Measurements from ENCODE around the gene IGFL4.

The IGFL4 gene

GRCh38 chr19:46017874-46018675, 22.7 kb downstream of the IGFL4 start:
- H3K27me3 Mint-ChIP-seq = peaks cover 42% of the 10 kb centered on the region
- no peak overlapping the region for H3K27ac Mint-ChIP-seq
- no peak for DNase-seq
- H3K4me1 Mint-ChIP-seq = peaks cover 28% of the 10 kb centered on the region
- H3K4me3 Mint-ChIP-seq = no peak overlapping the region
- ATAC-seq = no peak
- no peaks in the 10 kb centered on the region for H3K9me3 Mint-ChIP-seq

DNA sequence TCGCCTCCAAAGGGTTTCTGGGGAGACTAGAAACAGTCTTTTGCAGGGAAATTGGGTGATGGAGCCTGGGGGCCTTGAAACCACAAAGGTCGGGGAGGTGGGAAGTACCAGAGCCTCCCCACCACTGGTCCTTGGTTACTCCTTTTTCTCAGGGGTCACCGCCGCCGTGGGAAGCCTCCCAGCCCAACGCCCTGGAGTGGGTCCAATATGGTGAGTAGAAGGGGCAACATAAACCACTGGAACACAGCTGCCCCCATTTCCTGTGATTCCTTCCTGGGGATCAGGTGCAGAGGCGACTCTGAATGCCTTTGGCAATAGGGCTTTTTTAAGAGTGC, 23.7 kb downstream of the IGFL4 start:
- Mint-ChIP-seq H3K9me3 (no peaks in the 10 kb centered on the region), H3K4me1 (peaks cover 25% of the 10 kb centered on the region), H3K27me3 (peaks cover 32% of the 10 kb centered on the region), H3K27ac (no peak overlapping the region), H3K4me3 (peak overlapping the region; percentile 85 to 87)
- no peak for ATAC-seq
- DNase-seq = no peak

DNA sequence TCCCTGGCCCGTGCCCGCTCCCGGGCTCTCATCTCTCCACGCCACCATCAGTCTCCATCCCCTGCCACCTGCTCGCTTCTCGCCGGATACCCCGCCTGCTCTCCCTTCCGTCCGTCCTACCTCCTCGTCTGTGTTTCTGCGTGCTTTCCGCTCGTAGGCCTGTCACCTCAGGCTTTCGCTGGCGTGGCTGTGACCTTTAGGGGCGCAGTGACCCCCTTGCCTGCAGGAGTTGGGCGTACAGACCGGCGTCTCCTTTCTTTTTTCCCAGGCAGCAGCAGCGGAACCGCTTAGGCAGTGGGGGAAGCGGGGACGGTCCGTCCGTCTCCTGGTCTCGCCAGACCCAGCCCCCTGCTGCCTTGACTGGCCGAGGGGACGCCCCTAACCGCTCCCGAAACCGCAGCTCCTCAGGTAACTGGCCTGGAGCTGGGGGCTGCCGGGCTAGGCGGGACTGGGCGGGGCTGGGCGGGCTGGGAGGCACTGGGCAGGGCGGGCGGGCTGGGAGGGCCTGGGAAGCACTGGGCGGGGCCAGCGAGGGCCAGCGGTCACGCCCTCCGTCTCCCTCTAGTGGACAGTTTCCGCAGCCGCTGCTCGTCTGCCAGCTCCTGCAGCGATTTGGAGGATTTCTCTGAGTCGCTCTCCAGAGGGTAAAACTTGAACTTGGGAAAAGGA, 24.2 kb downstream of the IGFL4 start:
- no peaks in the 10 kb centered on the region for H3K9me3 Mint-ChIP-seq
- peak; percentile 77 to 78 for DNase-seq
- ATAC-seq = peak; percentile 77
- H3K27ac Mint-ChIP-seq = no peak overlapping the region
- H3K4me1 Mint-ChIP-seq = peaks cover 25% of the 10 kb centered on the region
- H3K4me3 Mint-ChIP-seq = peak overlapping the region; percentile 85 to 87
- H3K27me3 Mint-ChIP-seq = peaks cover 27% of the 10 kb centered on the region

GRCh38 chr19:46015687-46016425, 24.9 kb downstream of the IGFL4 start:
- ATAC-seq (peak; percentile 51), DNase-seq (peak; percentile 43 to 50)
- Mint-ChIP-seq H3K27me3 (peaks cover 27% of the 10 kb centered on the region), H3K4me3 (peak overlapping the region; percentile 85 to 87), H3K9me3 (no peaks in the 10 kb centered on the region), H3K27ac (no peak overlapping the region), H3K4me1 (peaks cover 25% of the 10 kb centered on the region)

DNA sequence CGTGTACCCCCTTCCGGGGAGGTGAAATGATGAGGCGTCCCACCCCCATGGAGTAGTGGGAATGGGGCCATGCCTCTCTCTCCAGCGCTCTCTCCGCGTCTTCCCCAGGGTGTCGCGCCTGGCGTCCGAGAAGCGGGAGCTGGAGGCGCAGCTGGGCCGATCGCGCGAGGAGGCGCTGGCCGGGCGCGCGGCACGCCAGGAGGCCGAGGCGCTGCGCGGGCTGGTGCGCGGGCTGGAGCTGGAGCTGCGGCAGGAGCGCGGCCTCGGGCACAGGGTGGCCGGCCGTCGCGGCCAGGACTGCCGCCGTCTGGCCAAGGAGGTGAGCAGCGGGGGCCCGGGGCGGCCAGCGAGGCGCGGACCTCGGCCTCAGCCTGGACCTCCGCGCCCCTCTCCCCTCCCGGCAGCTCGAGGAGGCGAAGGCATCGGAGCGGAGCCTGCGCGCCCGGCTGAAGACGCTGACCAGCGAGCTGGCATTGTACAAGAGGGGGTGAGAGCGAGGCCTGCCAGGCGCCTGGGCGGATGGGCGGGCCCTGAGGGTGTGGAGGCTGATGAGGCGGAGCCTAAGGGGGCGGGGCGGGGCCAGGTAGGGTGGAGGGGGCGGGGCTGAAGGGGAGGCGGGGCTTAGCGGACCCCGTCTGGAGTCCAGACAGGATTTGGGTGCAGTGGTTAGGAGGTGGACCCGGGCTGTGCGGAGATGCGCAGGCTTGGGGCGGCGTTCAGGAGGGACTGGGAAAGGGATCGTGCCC, 25.7 kb downstream of the IGFL4 start:
- Mint-ChIP-seq H3K27ac (peak overlapping the region in 1 of 2 donors; percentile 79), H3K4me1 (peaks cover 25% of the 10 kb centered on the region), H3K27me3 (peaks cover 27% of the 10 kb centered on the region), H3K9me3 (no peaks in the 10 kb centered on the region), H3K4me3 (peak overlapping the region; percentile 79 to 86)
- peak; percentile 67 for ATAC-seq
- peak; percentile 57 to 59 for DNase-seq

DNA sequence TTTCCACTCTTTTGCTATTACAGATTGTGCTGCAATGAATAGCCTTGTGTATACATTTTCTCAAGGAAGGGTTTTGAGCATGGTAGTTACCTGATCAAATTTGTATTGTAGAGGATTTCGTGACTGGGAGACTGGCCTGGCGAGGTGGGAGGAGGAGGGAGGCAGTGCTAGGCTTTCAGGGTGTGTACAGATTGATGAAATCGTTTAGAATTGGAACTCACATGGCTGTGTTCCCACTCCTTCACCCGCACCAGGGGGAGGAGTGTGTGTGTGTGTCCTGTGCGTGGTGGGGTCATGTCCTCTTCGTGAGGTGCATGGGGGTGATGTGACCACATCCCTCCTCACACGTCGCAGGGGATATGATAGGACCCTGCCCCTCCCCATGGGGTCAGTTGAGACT, 26.3 kb downstream of the IGFL4 start:
- peaks cover 27% of the 10 kb centered on the region for H3K27me3 Mint-ChIP-seq
- H3K27ac Mint-ChIP-seq = peak overlapping the region in 1 of 2 donors; percentile 79
- peaks cover 25% of the 10 kb centered on the region for H3K4me1 Mint-ChIP-seq
- DNase-seq (no peak), ATAC-seq (no peak)
- H3K9me3 Mint-ChIP-seq = no peaks in the 10 kb centered on the region
- H3K4me3 Mint-ChIP-seq = peak overlapping the region; percentile 66 to 86

DNA sequence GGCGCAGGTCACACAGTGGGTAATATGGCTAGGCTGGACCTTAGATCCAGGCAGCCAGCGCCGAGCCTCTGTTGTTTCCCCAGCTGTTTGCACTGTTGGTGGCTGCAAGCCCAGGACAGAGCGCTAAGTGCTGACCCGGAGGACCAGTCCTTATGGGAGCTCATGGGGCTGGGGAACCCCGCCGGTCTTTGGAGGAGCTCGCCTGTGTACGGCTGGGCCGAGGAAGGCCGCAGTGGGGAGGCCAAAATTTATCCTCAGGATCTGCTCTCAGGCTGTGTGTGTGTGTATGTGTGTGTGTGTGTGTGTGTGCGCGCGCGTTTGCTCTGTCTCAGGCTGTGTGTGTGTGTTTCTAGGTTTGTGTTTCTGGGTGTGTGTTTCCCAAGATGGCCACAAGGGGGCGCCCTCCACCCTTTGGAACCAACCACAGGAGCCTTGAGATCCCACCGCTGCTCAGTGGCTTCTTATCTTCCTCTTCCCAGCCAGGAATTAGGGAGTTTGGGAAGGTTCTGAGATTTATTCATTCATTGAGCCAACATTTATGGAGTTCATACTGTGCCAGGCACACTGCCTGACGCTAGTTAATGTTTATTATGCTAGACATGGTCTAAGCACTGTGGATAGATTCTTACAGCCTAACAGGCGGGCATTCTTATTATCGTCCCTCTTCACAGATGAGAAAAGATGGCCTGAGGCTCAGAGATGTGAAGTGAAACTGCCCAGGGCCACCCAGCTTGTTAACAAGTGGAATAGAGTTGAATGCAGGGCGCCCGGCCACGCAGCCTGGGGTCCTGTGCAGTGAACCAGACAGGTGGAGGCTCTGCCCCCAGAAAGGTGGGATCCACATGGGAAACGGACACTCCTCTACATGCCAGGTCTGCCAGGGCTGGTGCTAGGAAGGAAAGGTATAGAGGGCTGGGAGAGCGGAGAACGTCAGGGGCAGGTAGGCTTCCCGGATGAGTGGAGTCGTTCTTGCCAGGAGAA, 31.0 kb downstream of the IGFL4 start:
- no peaks in the 10 kb centered on the region for H3K9me3 Mint-ChIP-seq
- peaks cover 5% of the 10 kb centered on the region for H3K4me1 Mint-ChIP-seq
- DNase-seq (peak; percentile 58 to 60), ATAC-seq (peak; percentile 80)
- H3K4me3 Mint-ChIP-seq = no peak overlapping the region
- H3K27me3 Mint-ChIP-seq = peaks cover 8% of the 10 kb centered on the region
- peak overlapping the region in 1 of 2 donors; percentile 68 for H3K27ac Mint-ChIP-seq

- ATAC-seq (no peak), DNase-seq (no peak)
- H3K9me3 Mint-ChIP-seq = no peaks in the 10 kb centered on the region
- no peaks in the 10 kb centered on the region for H3K4me1 Mint-ChIP-seq
- H3K27me3 Mint-ChIP-seq = no peaks in the 10 kb centered on the region
- no peak overlapping the region for H3K27ac Mint-ChIP-seq
- H3K4me3 Mint-ChIP-seq = no peak overlapping the region
Measured at GRCh38 chr19:46006411-46006810, 34.4 kb downstream of the IGFL4 start.

- Mint-ChIP-seq H3K9me3 (no peaks in the 10 kb centered on the region), H3K4me1 (peaks cover 32% of the 10 kb centered on the region), H3K27me3 (no peaks in the 10 kb centered on the region), H3K4me3 (no peak overlapping the region), H3K27ac (no peak overlapping the region)
- ATAC-seq = no peak
- no peak for DNase-seq
Measured at GRCh38 chr19:46002678-46003275, 38.0 kb downstream of the IGFL4 start.

- peak; percentile 41 to 54 for DNase-seq
- ATAC-seq = peak; percentile 93
- Mint-ChIP-seq H3K9me3 (no peaks in the 10 kb centered on the region), H3K4me3 (peak overlapping the region; percentile 64 to 85), H3K4me1 (peaks cover 48% of the 10 kb centered on the region), H3K27ac (peak overlapping the region in 1 of 2 donors; percentile 73), H3K27me3 (no peaks in the 10 kb centered on the region)
Measured at GRCh38 chr19:46000491-46001246, 40.1 kb downstream of the IGFL4 start.

- peak overlapping the region in 1 of 2 donors; percentile 42 for H3K27ac Mint-ChIP-seq
- DNase-seq = no peak
Measured at GRCh38 chr19:45999653-46000121, 41.1 kb downstream of the IGFL4 start.

GRCh38 chr19:45998834-45999233, 42.0 kb downstream of the IGFL4 start:
- H3K9me3 Mint-ChIP-seq = no peaks in the 10 kb centered on the region
- H3K4me3 Mint-ChIP-seq = no peak overlapping the region

More at GRCh38 chr19:45999653-46000121, 41.1 kb downstream of the IGFL4 start:
- Mint-ChIP-seq H3K4me1 (peaks cover 48% of the 10 kb centered on the region), H3K27me3 (no peaks in the 10 kb centered on the region), H3K4me3 (peak overlapping the region; percentile 64 to 65), H3K9me3 (no peaks in the 10 kb centered on the region)
- no peak for ATAC-seq

GRCh38 chr19:45996933-45997332, 43.9 kb downstream of the IGFL4 start:
- H3K27me3 Mint-ChIP-seq = no peaks in the 10 kb centered on the region
- ATAC-seq (no peak), DNase-seq (no peak)
- H3K9me3 Mint-ChIP-seq = no peaks in the 10 kb centered on the region
- no peak overlapping the region for H3K4me3 Mint-ChIP-seq
- H3K27ac Mint-ChIP-seq = no peak overlapping the region
- peaks cover 48% of the 10 kb centered on the region for H3K4me1 Mint-ChIP-seq

More at GRCh38 chr19:45998834-45999233, 42.0 kb downstream of the IGFL4 start:
- H3K4me1 Mint-ChIP-seq = peaks cover 48% of the 10 kb centered on the region
- ATAC-seq = no peak
- H3K27me3 Mint-ChIP-seq = no peaks in the 10 kb centered on the region
- no peak for DNase-seq
- no peak overlapping the region for H3K27ac Mint-ChIP-seq

All from stimulated activated naive CD8-positive, alpha-beta T cell treated with anti-CD3 and anti-CD28 coated beads, Interleukin-15, amount 100 ng/mL, for 72 hours (primary cell).